Thymus (tissue), 14 donors: ENCODE results near the gene TAF4B. TPM values are rescaled to one million over a fixed set of nuclear protein-coding genes. Genes with fewer than 3 reads are reported as not detected.
"Not testable (repeated sequence)": the region's sequence is repeated elsewhere in the genome, so short reads cannot be mapped to it uniquely, and the experiment has no call there.

ENCODE experiments used
- DNase-seq, 9 donors: peaks; one replicate each; pipeline ENCODE4 v3.0.0-alpha.2; 2013; ENCODE audit warnings: low spot score in 9 of 9, low read depth in 6 of 9, missing footprints in 1 of 9
- H3K27ac ChIP-seq, 2 donors: one replicate each; pipeline ENCODE4 v1.5.1; 2013; ENCODE audit warnings: control low read depth in 1 of 2, low read depth in 1 of 2, low read length in 1 of 2, mild to moderate bottlenecking in 1 of 2, moderate library complexity in 1 of 2
- H3K27me3 ChIP-seq, 2 donors: one replicate each; pipeline ENCODE4 v1.5.1; 2013; ENCODE audit warnings: low read length in 1 of 2; ENCODE audit not compliant: control insufficient read depth in 2 of 2, insufficient read depth in 1 of 2
- H3K36me3 ChIP-seq, 2 donors: one replicate each; pipeline ENCODE4 v1.5.1; 2013; ENCODE audit warnings: low read length in 1 of 2, mild to moderate bottlenecking in 1 of 2, moderate library complexity in 1 of 2; ENCODE audit not compliant: control insufficient read depth in 2 of 2, insufficient read depth in 2 of 2
- H3K4me1 ChIP-seq, 2 donors: one replicate each; pipeline ENCODE4 v1.5.1; 2013; ENCODE audit warnings: low read length in 2 of 2; ENCODE audit not compliant: control insufficient read depth in 2 of 2, insufficient read depth in 2 of 2
- H3K4me3 ChIP-seq, 2 donors: one replicate each; pipeline ENCODE4 v1.5.1; 2013; ENCODE audit warnings: low read length in 2 of 2, control low read depth in 1 of 2, mild to moderate bottlenecking in 1 of 2
- H3K9me3 ChIP-seq, 2 donors: one replicate each; pipeline ENCODE4 v1.5.1; 2013; ENCODE audit warnings: low read length in 1 of 2, mild to moderate bottlenecking in 1 of 2; ENCODE audit not compliant: control insufficient read depth in 2 of 2, insufficient read depth in 1 of 2
- WGBS: extraction: QIAGEN DNeasy Blood & Tissue Kit; methylation state at CpG from one replicate; pipeline ENCODE4 v1.1.7; 2013; 5-methylcytosine and 5-hydroxymethylcytosine counted together
- long read RNA-seq, 10 donors: transcript quantifications; one replicate each; lab custom pipeline, GENCODE V29; 2026
- polyA plus RNA-seq: library from polyadenylated mRNA; stranded (reverse); fragments of 200-250 nt; gene quantifications from one replicate; pipeline ENCODE4 v1.2.3, GENCODE V29; 2013
- total RNA-seq: library from RNA; stranded (reverse); fragments of 120-200 nt; gene quantifications from one replicate; pipeline ENCODE4 v1.2.4, GENCODE V29; 2013
- donor health status: healthy.

TAF4B gene
- total RNA-seq, result 7.5 TPM
- polyA plus RNA-seq, result 6.8 TPM
- long read RNA-seq, donor 1, result 0 reads
- long read RNA-seq, donor 2, full-length matches to known transcripts, result 6 of 6 reads
- long read RNA-seq, donor 2, partial matches to known transcripts, result 0 of 6 reads
- long read RNA-seq, donor 2, other reads (novel, unspliced or antisense), result 0 of 6 reads
- long read RNA-seq, donor 3, result 0 reads
- long read RNA-seq, donor 4, result 0 reads
- long read RNA-seq, donor 5, result 0 reads
- long read RNA-seq, donor 6, full-length matches to known transcripts, result 1 of 1 reads
- long read RNA-seq, donor 6, partial matches to known transcripts, result 0 of 1 reads
- long read RNA-seq, donor 6, other reads (novel, unspliced or antisense), result 0 of 1 reads
- long read RNA-seq, donor 7, full-length matches to known transcripts, result 2 of 2 reads
- long read RNA-seq, donor 7, partial matches to known transcripts, result 0 of 2 reads
- long read RNA-seq, donor 7, other reads (novel, unspliced or antisense), result 0 of 2 reads
- long read RNA-seq, donor 8, result 0 reads
- long read RNA-seq, donor 9, result 0 reads
- long read RNA-seq, donor 10, full-length matches to known transcripts, result 1 of 1 reads
- long read RNA-seq, donor 10, partial matches to known transcripts, result 0 of 1 reads
- long read RNA-seq, donor 10, other reads (novel, unspliced or antisense), result 0 of 1 reads

GRCh38 chr18:26226229-26227050 lies at the start of gene TAF4B:
TAF4B (plus strand) TSS chr18:26226445; CDS start chr18:26226934, 489 bp downstream.
- no peaks in the 10 kb centered on the region for H3K36me3 ChIP-seq
- peak within 1 kb of the TSS; percentile 67 to 85 for H3K4me3 ChIP-seq
- H3K27ac ChIP-seq, result peak within 1 kb of the TSS; percentile 56 to 87
- DNase-seq, result peak; percentile 47 to 91 (median 75)
- H3K9me3 ChIP-seq, result no peaks in the 10 kb centered on the region
- under 1% methylated on average over 101 of the region's 101 CpGs for WGBS
- H3K27me3 ChIP-seq, result peaks cover 0 to 8% of the 10 kb centered on the region in 2 donors
- peaks cover 8 to 11% of the 10 kb centered on the region in 2 donors for H3K4me1 ChIP-seq

DNA sequence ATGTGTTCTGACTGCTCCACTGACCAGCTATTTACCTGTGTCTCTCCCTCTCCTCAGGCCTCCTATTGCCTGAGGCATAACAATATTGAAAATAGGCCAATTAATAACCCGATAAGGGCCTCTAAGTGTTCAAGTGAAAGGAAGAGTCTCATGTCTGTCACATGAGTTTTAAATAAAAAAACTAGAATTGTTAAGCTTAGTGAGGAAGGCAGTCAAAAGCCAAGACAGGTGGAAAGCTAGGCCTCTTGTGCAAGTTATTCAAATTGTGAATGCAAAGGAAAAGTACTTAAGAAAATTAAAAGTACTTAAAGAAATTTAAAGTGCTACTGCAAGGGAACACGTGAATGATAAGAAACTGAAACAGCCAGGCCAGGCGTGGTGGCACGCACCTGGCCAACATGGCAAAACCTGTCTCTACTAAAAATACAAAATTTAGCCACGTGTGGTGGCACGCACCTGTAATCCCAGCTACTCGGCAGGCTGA lies 44.9 kb upstream of the TAF4B start:
- H3K9me3 ChIP-seq, result no peaks in the 10 kb centered on the region
- no peak for DNase-seq

DNA sequence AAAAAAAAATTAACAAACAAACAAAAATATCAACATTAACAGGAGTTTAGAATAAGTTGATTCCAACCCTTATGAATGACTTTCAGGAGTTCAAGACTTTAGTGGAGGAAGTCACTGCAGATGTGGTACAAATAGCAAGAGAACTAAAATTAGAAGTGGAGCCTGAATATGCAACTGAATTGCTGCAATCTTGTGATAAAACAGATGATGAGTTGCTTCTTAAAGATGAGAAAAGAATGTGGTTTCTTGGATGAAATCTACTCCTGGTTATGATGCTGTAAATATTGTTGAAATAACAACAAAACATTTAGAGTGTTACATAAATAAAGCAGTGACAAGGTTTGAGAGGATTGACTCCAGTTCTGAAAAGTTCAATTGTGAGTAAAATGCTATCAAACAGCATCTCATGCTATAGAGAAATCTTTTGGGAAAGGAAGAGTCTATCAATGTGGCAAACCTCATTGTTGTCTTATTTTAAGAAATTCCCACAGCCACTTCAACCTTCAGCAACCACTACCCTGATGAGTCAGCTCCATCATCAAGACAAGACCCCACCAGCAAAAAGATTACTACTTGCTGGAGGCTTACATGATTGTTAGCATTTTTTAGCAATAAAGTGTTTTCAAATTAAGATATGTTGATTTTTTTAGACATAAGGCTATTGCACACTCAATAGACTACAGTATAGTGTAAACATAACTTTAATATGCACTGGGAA lies 42.7 kb upstream of the TAF4B start:
- H3K27ac ChIP-seq, result no peak overlapping the region
- H3K4me1 ChIP-seq, result no peaks in the 10 kb centered on the region
- H3K36me3 ChIP-seq, result no peaks in the 10 kb centered on the region
- no peak overlapping the region for H3K4me3 ChIP-seq
- H3K9me3 ChIP-seq, result no peaks in the 10 kb centered on the region
- no peaks in the 10 kb centered on the region for H3K27me3 ChIP-seq
- no peak for DNase-seq

More for the DNA sequence above, 44.9 kb upstream of the TAF4B start:
- H3K4me3 ChIP-seq, result no peak overlapping the region
- no peaks in the 10 kb centered on the region for H3K4me1 ChIP-seq
- no peaks in the 10 kb centered on the region for H3K27me3 ChIP-seq
- no peak overlapping the region for H3K27ac ChIP-seq
- no peaks in the 10 kb centered on the region for H3K36me3 ChIP-seq
- 92% methylated on average over 7 of the region's 7 CpGs for WGBS

DNA sequence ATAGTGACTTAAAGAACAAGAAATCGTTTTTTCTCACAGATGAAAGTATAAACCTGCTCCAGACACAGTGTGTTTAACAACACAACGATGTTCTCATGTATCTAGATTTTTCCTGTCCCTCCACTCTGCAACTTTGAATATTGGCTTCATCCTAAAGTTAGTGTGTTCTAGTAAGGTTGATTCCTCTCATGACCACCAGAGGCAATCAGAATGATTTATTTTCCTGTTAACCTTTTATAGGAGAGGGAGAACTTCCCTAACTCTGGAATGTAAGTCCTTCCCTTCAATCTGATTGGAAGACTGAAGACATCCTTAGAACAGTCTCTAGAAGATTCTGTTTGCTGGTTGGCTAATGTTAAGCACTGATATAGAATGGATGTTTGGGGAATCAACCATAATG lies 41.0 kb upstream of the TAF4B start:
- H3K4me1 ChIP-seq, result peaks cover 0 to under 1% of the 10 kb centered on the region in 2 donors
- 88% methylated on average over 2 of the region's 2 CpGs for WGBS
- no peak for DNase-seq

GRCh38 chr18:26190506-26190905 lies 35.7 kb upstream of the TAF4B start:
- WGBS, result 38% methylated on average over 8 of the region's 8 CpGs
- H3K4me3 ChIP-seq, result no peak overlapping the region
- peak in 8 of 9 donors; percentile 9 to 71 (median 36) for DNase-seq
- no peaks in the 10 kb centered on the region for H3K36me3 ChIP-seq
- no peaks in the 10 kb centered on the region for H3K9me3 ChIP-seq
- no peak overlapping the region for H3K27ac ChIP-seq
- H3K27me3 ChIP-seq, result no peaks in the 10 kb centered on the region
- H3K4me1 ChIP-seq, result peaks cover 0 to 4% of the 10 kb centered on the region in 2 donors

More for the DNA sequence above, 41.0 kb upstream of the TAF4B start:
- H3K36me3 ChIP-seq, result no peaks in the 10 kb centered on the region
- no peak overlapping the region for H3K4me3 ChIP-seq
- H3K9me3 ChIP-seq, result no peaks in the 10 kb centered on the region
- no peaks in the 10 kb centered on the region for H3K27me3 ChIP-seq
- H3K27ac ChIP-seq, result no peak overlapping the region

GRCh38 chr18:26192233-26192632 lies 34.0 kb upstream of the TAF4B start:
- WGBS, result 97% methylated on average over 1 of the region's 1 CpG
- H3K4me3 ChIP-seq, result no peak overlapping the region
- peaks cover 0 to 4% of the 10 kb centered on the region in 2 donors for H3K4me1 ChIP-seq
- H3K9me3 ChIP-seq, result no peaks in the 10 kb centered on the region
- H3K36me3 ChIP-seq, result no peaks in the 10 kb centered on the region
- DNase-seq, result no peak
- no peaks in the 10 kb centered on the region for H3K27me3 ChIP-seq
- no peak overlapping the region for H3K27ac ChIP-seq

- H3K27me3 ChIP-seq, result no peaks in the 10 kb centered on the region
- H3K4me3 ChIP-seq, result no peak overlapping the region
- 99% methylated on average over 3 of the region's 3 CpGs for WGBS
- H3K36me3 ChIP-seq, result no peaks in the 10 kb centered on the region
- H3K27ac ChIP-seq, result no peak overlapping the region
- no peaks in the 10 kb centered on the region for H3K4me1 ChIP-seq
- no peaks in the 10 kb centered on the region for H3K9me3 ChIP-seq
- DNase-seq, result no peak
Observed at GRCh38 chr18:26196605-26197004, 29.6 kb upstream of the TAF4B start.

DNA sequence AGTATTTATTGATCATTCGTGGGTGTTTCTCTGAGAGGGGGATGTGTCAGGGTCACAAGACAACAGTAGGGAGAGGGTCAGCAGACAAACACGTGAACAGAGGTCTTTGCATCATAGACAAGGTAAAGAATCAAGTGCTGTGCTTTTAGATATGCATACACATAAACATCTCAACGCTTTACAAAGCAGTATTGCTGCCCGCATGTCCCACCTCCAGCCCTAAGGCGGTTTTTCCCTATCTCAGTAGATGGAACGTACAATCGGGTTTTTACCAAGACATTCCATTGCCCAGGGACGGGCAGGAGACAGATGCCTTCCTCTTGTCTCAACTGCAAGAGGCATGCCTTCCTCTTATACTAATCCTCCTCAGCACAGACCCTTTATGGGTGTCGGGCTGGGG lies 24.2 kb upstream of the TAF4B start:
- not testable (repeated sequence) for H3K4me3 ChIP-seq, DNase-seq, H3K36me3 ChIP-seq, H3K27ac ChIP-seq, H3K27me3 ChIP-seq, H3K9me3 ChIP-seq, H3K4me1 ChIP-seq
- WGBS, result 95% methylated on average over 8 of the region's 9 CpGs
